ENCODE data around the gene ENC1.

DNA sequence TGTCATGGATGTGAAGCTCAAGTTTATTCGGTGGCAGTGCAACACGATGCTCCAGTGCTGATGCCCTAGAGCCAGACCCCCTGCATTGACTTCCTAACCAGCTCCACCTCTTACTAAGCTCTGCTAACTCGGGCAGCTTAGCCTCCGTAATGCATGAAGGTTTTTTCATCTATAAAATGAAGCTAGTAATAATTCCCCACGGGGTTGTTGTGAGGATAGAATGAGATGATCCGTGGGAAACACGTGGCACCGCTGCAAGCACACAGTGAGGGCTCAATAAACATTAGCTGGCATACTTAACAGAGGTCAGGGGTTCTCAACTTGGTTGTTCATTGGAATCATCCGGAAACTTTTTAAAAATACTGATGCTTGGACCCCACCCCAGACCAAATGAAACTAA is 6.8 kb downstream of the ENC1 start:
- TF ChIP-seq, protein P1, sequence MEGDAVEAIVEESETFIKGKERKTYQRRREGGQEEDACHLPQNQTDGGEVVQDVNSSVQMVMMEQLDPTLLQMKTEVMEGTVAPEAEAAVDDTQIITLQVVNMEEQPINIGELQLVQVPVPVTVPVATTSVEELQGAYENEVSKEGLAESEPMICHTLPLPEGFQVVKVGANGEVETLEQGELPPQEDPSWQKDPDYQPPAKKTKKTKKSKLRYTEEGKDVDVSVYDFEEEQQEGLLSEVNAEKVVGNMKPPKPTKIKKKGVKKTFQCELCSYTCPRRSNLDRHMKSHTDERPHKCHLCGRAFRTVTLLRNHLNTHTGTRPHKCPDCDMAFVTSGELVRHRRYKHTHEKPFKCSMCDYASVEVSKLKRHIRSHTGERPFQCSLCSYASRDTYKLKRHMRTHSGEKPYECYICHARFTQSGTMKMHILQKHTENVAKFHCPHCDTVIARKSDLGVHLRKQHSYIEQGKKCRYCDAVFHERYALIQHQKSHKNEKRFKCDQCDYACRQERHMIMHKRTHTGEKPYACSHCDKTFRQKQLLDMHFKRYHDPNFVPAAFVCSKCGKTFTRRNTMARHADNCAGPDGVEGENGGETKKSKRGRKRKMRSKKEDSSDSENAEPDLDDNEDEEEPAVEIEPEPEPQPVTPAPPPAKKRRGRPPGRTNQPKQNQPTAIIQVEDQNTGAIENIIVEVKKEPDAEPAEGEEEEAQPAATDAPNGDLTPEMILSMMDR (conservative IDR thresholded peaks at IDR 0.05; ENCODE audit: low read length) = no peak
- TF ChIP-seq EZH2phosphoT487 (IDR thresholded peaks at IDR 0.05; ENCODE audit: borderline replicate concordance, low read depth, low read length) = no peak
